Measurements from ENCODE around the gene ARID1B.

The ARID1B gene

DNA sequence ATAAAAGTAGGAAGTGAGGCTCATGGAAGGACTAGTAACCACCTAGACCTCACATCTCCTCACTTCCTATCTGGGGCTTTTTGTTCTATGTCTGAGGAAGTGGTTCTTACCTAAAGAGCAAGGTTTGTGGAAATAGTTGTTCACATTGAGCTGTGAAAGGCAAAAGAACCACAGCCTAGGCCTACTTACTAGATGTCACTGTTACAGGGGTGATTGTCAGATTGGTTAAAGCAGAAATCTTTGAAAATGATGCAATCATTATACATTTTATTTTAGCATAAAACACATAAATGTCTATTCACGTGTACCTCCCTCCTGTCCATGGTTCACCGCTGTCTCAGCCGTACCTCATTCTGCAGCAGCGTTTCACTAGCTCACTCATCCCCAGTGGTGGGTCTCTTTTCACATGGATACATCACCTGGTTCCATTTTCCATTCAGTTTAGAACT lies 277.4 kb downstream of the ARID1B start:
- DNase-seq (ENCODE audit: low read depth): no peak

DNA sequence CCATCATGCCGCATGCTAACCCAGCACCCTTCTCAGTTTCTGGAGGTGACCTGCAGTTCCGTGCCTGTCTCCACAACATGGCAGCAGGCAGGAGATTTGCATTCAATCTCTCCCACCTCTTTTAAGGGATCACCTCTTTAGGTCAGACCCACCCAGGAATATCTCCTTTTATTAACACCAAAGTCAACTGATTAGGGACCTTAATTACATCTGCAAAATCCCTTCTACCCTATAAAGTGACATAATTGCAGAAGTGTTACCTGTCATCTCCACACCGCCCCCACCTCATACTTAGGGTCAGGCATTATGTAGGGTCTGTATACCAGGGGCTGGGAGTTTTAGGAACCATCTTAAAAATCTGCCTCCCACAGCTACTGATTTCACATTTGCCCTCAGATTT lies 278.7 kb downstream of the ARID1B start:
- no peak for DNase-seq (ENCODE audit: low read depth)

GRCh38 chr6:157056275-157056674 lies 279.1 kb downstream of the ARID1B start:
- no peak for DNase-seq (ENCODE audit: low read depth)

- no peak for DNase-seq (ENCODE audit: low read depth)
Measured at GRCh38 chr6:157058574-157058973, 281.4 kb downstream of the ARID1B start.

- DNase-seq (ENCODE audit: low read depth): no peak
Measured at GRCh38 chr6:157059781-157060180, 282.6 kb downstream of the ARID1B start.

DNA sequence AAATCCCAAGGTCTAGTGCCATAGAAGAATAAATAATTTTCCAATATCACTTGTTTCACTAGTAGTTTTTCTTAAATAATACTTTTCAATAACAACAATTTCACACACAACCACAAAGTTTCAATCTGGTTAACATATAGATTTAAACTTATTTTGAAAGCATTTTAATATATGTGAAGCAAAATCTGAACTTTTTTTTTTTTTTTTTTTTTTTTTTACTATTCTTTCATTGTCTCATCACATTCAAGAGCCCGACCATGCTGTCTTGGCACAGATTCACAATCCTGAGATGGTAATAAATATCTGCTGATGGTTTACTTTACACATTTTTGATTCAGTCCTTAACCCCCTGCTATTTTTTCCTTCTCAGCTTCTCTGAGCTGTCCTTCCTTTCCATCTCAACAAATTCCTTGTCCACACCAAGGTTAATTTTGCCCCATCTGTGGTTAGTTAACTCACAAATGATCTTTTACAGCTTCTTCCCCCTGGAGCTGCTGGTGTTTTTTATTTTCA lies 283.3 kb downstream of the ARID1B start:
- DNase-seq (ENCODE audit: low read depth): no peak

- no peak for DNase-seq (ENCODE audit: low read depth)
Measured at GRCh38 chr6:157061770-157062594, 284.8 kb downstream of the ARID1B start.

- DNase-seq (ENCODE audit: low read depth): no peak
Measured at GRCh38 chr6:157063176-157063905, 286.2 kb downstream of the ARID1B start.

- DNase-seq (ENCODE audit: low read depth): no peak
Measured at GRCh38 chr6:157063923-157064322, 286.7 kb downstream of the ARID1B start.

- no peak for DNase-seq (ENCODE audit: low read depth)
Measured at GRCh38 chr6:157064502-157064901, 287.3 kb downstream of the ARID1B start.

GRCh38 chr6:157065366-157065765 lies 288.2 kb downstream of the ARID1B start:
- no peak for DNase-seq (ENCODE audit: low read depth)

- no peak for DNase-seq (ENCODE audit: low read depth)
Measured at GRCh38 chr6:157066781-157067491, 289.8 kb downstream of the ARID1B start.

DNA sequence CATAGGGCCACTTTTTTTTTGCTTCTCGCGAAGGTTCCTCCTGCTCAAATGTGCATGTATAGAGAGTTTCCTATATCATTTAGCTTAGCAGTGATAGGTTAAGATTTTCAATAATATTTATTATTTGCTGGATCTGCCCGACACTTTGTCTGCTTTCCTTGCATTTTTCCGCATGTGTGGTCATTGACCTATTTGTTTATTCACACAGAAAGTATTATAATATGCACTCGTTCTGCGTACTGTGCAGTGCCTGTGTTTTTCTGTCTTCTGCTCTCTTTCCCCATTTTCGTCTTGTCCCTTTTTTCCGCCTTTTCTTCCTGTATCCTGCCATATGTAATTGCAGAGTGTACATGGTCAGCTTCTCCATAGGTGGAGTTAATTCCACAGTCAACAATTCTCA lies 290.3 kb downstream of the ARID1B start:
- no peak for DNase-seq (ENCODE audit: low read depth)

- DNase-seq (ENCODE audit: low read depth): no peak
Measured at GRCh38 chr6:157068691-157069324, 291.6 kb downstream of the ARID1B start.

- no peak for DNase-seq (ENCODE audit: low read depth)
Measured at GRCh38 chr6:157069585-157069984, 292.4 kb downstream of the ARID1B start.

GRCh38 chr6:157070403-157071107 lies 293.4 kb downstream of the ARID1B start:
- no peak for DNase-seq (ENCODE audit: low read depth)

DNA sequence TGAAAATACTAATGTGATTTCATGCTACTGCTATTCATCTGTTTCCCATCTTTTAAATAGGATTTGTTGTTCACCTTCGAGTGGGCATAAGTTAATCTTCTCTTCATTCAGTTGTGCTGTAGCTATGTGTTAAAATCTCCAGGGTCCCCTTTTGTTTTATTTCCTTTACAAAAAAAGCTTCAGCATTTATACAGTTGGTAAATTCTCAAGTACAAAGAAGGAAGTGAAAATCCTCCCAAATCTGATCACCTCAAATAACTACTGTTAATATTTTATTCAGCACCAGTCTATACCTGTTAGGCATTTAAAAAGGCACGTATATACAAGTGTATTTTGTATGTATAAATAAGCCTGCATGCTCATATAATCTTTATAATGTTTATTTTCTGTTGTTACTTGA lies 294.9 kb downstream of the ARID1B start:
- no peak for DNase-seq (ENCODE audit: low read depth)

- no peak for DNase-seq (ENCODE audit: low read depth)
Measured at GRCh38 chr6:157073596-157073995, 296.4 kb downstream of the ARID1B start.

GRCh38 chr6:157074969-157075368 lies 297.8 kb downstream of the ARID1B start:
- no peak for DNase-seq (ENCODE audit: low read depth)

GRCh38 chr6:157075549-157076450 lies 298.6 kb downstream of the ARID1B start:
- DNase-seq (ENCODE audit: low read depth): no peak
